GM21825 (cell line): ENCODE data around the gene HEPACAM2.

ENCODE experiments used
- ATAC-seq: cut with Tn5 transposase; IDR thresholded peaks from one replicate; pipeline ENCODE4 v1.9.1; 2021; ENCODE audit warnings: mild to moderate bottlenecking, moderate library complexity; ENCODE audit not compliant: unreplicated experiment

HEPACAM2 gene

GRCh38 chr7:93226310-93226709 lies at the start of gene HEPACAM2:
Gene HEPACAM2, minus strand, starts transcription at chr7:93226469.
- no peak for ATAC-seq

GRCh38 chr7:93265220-93265619 lies 39.0 kb upstream of the HEPACAM2 start:
- no peak for ATAC-seq

GRCh38 chr7:93262535-93262934 lies 36.3 kb upstream of the HEPACAM2 start:
- no peak for ATAC-seq

- ATAC-seq, result no peak
These were observed 32.4 kb upstream of the HEPACAM2 start for GRCh38 chr7:93258661-93259060.

GRCh38 chr7:93249491-93250148 lies 23.4 kb upstream of the HEPACAM2 start:
- ATAC-seq, result no peak

- no peak for ATAC-seq
These were observed 19.5 kb upstream of the HEPACAM2 start for GRCh38 chr7:93245525-93246432.

GRCh38 chr7:93242106-93242505 lies 15.8 kb upstream of the HEPACAM2 start:
- no peak for ATAC-seq

- ATAC-seq, result no peak
These were observed 13.6 kb upstream of the HEPACAM2 start for GRCh38 chr7:93239824-93240223.

GRCh38 chr7:93238748-93239147 lies 12.5 kb upstream of the HEPACAM2 start:
- ATAC-seq, result no peak

GRCh38 chr7:93238131-93238530 lies 11.9 kb upstream of the HEPACAM2 start:
- no peak for ATAC-seq

GRCh38 chr7:93235541-93235940 lies 9.3 kb upstream of the HEPACAM2 start:
- ATAC-seq, result no peak

GRCh38 chr7:93232673-93233018 lies 6.4 kb upstream of the HEPACAM2 start:
- peak; percentile 11 for ATAC-seq

- peak; percentile 99 for ATAC-seq
These were observed 5.8 kb upstream of the HEPACAM2 start, which contains the start of gene VPS50 for GRCh38 chr7:93231799-93232672. Gene VPS50, plus strand, starts transcription at chr7:93232366. Its CDS starts 102 bp downstream, at chr7:93232468.

GRCh38 chr7:93231259-93231658 lies 5.0 kb upstream of the HEPACAM2 start:
- ATAC-seq, result no peak

- peak; percentile 21 for ATAC-seq
These were observed 2.0 kb upstream of the HEPACAM2 start for GRCh38 chr7:93228302-93228701.

- no peak for ATAC-seq
These were observed 6.4 kb downstream of the HEPACAM2 start for GRCh38 chr7:93219868-93220267.

- no peak for ATAC-seq
These were observed 7.1 kb downstream of the HEPACAM2 start for GRCh38 chr7:93218997-93219827.

GRCh38 chr7:93212881-93213280 lies 13.4 kb downstream of the HEPACAM2 start:
- no peak for ATAC-seq

GRCh38 chr7:93211228-93211818 lies 14.9 kb downstream of the HEPACAM2 start:
- no peak for ATAC-seq

GRCh38 chr7:93205046-93205445 lies 21.2 kb downstream of the HEPACAM2 start:
- no peak for ATAC-seq
